ENCODE measurements around the gene WDFY3. TPM values are rescaled to one million over a fixed set of nuclear protein-coding genes. Genes with fewer than 3 reads are reported as not detected.

The WDFY3 gene
- total and polyA plus RNA-seq, 2 experiments from 2014 or later, result 8.0 to 89.0 TPM

- TF ChIP-seq, protein P1, sequence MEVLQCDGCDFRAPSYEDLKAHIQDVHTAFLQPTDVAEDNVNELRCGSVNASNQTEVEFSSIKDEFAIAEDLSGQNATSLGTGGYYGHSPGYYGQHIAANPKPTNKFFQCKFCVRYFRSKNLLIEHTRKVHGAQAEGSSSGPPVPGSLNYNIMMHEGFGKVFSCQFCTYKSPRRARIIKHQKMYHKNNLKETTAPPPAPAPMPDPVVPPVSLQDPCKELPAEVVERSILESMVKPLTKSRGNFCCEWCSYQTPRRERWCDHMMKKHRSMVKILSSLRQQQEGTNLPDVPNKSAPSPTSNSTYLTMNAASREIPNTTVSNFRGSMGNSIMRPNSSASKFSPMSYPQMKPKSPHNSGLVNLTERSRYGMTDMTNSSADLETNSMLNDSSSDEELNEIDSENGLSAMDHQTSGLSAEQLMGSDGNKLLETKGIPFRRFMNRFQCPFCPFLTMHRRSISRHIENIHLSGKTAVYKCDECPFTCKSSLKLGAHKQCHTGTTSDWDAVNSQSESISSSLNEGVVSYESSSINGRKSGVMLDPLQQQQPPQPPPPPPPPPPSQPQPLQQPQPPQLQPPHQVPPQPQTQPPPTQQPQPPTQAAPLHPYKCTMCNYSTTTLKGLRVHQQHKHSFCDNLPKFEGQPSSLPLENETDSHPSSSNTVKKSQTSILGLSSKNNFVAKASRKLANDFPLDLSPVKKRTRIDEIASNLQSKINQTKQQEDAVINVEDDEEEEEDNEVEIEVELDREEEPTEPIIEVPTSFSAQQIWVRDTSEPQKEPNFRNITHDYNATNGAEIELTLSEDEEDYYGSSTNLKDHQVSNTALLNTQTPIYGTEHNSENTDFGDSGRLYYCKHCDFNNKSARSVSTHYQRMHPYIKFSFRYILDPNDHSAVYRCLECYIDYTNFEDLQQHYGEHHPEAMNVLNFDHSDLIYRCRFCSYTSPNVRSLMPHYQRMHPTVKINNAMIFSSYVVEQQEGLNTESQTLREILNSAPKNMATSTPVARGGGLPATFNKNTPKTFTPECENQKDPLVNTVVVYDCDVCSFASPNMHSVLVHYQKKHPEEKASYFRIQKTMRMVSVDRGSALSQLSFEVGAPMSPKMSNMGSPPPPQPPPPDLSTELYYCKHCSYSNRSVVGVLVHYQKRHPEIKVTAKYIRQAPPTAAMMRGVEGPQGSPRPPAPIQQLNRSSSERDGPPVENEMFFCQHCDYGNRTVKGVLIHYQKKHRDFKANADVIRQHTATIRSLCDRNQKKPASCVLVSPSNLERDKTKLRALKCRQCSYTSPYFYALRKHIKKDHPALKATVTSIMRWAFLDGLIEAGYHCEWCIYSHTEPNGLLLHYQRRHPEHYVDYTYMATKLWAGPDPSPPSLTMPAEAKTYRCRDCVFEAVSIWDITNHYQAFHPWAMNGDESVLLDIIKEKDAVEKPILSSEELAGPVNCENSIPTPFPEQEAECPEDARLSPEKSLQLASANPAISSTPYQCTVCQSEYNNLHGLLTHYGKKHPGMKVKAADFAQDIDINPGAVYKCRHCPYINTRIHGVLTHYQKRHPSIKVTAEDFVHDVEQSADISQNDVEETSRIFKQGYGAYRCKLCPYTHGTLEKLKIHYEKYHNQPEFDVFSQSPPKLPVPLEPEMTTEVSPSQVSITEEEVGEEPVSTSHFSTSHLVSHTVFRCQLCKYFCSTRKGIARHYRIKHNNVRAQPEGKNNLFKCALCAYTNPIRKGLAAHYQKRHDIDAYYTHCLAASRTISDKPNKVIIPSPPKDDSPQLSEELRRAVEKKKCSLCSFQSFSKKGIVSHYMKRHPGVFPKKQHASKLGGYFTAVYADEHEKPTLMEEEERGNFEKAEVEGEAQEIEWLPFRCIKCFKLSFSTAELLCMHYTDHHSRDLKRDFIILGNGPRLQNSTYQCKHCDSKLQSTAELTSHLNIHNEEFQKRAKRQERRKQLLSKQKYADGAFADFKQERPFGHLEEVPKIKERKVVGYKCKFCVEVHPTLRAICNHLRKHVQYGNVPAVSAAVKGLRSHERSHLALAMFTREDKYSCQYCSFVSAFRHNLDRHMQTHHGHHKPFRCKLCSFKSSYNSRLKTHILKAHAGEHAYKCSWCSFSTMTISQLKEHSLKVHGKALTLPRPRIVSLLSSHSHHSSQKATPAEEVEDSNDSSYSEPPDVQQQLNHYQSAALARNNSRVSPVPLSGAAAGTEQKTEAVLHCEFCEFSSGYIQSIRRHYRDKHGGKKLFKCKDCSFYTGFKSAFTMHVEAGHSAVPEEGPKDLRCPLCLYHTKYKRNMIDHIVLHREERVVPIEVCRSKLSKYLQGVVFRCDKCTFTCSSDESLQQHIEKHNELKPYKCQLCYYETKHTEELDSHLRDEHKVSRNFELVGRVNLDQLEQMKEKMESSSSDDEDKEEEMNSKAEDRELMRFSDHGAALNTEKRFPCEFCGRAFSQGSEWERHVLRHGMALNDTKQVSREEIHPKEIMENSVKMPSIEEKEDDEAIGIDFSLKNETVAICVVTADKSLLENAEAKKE (CRISPR knock-in tag; IDR thresholded peaks at IDR 0.05), result no peak
- TF ChIP-seq POLR2AphosphoS5 (IDR thresholded peaks at IDR 0.05; ENCODE audit: low read depth), result no peak
- no peak for TF ChIP-seq EZH2phosphoT487 (IDR thresholded peaks at IDR 0.05; ENCODE audit: unreplicated experiment)
Measured at GRCh38 chr4:84733343-84734033, 233.0 kb downstream of the WDFY3 start (continued).

- H3K36me3 Mint-ChIP-seq (ENCODE audit: low read depth), result peaks cover 20% of the 10 kb centered on the region; the same call in 2 of the 3 replicates
- no peak overlapping the region for H3K4me3 Mint-ChIP-seq
- ATAC-seq (no peak), DNase-seq (ENCODE audit: low spot score) (no peak)
- H3K9me2 ChIP-seq (ENCODE audit: insufficient read depth), result no peaks in the 10 kb centered on the region
- no peak overlapping the region for H2AFZ ChIP-seq
- no peaks in the 10 kb centered on the region for H3K4me1 Mint-ChIP-seq
- H3K79me2 ChIP-seq (replicated peaks; ENCODE audit: insufficient read depth), result no peaks in the 10 kb centered on the region
- H3K27me3 Mint-ChIP-seq (ENCODE audit: insufficient read depth, low read depth, poor library complexity), result no peaks in the 10 kb centered on the region
- no peak overlapping the region for H3K27ac ChIP-seq (ENCODE audit: low read depth)
- no peaks in the 10 kb centered on the region for H3K4me1 ChIP-seq (ENCODE audit: insufficient read depth)
- no peaks in the 10 kb centered on the region for H4K20me1 ChIP-seq (replicated peaks; ENCODE audit: insufficient read depth)
- H3K9me3 Mint-ChIP-seq, result no peaks in the 10 kb centered on the region
- no peaks in the 10 kb centered on the region for H3F3A ChIP-seq (replicated peaks; ENCODE audit: low read depth)
- no peak overlapping the region for H3K4me2 ChIP-seq
- H3K36me3 ChIP-seq (ENCODE audit: insufficient read depth), result no peaks in the 10 kb centered on the region; the same call in 1 of the 2 replicates
- H3K4me3 ChIP-seq, result no peak overlapping the region
- no peaks in the 10 kb centered on the region for H3K27me3 ChIP-seq (ENCODE audit: insufficient read depth)
- no peak overlapping the region for H3K27ac Mint-ChIP-seq
- TF ChIP-seq ZNF331 (CRISPR knock-in tag; IDR thresholded peaks at IDR 0.05; ENCODE audit: low read depth) (no peak), EZH2phosphoT487 (IDR thresholded peaks at IDR 0.05; ENCODE audit: unreplicated experiment) (no peak), JUNB (IDR thresholded peaks at IDR 0.05; ENCODE audit: unreplicated experiment) (no peak), NANOG (IDR thresholded peaks at IDR 0.05; ENCODE audit: borderline replicate concordance) (no peak), ETS1 (IDR thresholded peaks at IDR 0.05) (no peak), CTCF (conservative IDR thresholded peaks at IDR 0.05; ENCODE audit: low read depth in 2 of 2) (no peak), POLR2AphosphoS5 (IDR thresholded peaks at IDR 0.05; ENCODE audit: low read depth) (no peak), EZH2 (IDR thresholded peaks at IDR 0.05; ENCODE audit: low read depth, unreplicated experiment) (no peak), STAT1 (IDR thresholded peaks at IDR 0.05; ENCODE audit: unreplicated experiment) (no peak), REST (IDR thresholded peaks at IDR 0.05; ENCODE audit: unreplicated experiment) (no peak), ZNF114 (CRISPR knock-in tag; IDR thresholded peaks at IDR 0.05) (no peak)
Measured at GRCh38 chr4:84730375-84730774, 236.1 kb downstream of the WDFY3 start.
